GM08714 (cell line): ENCODE data around the gene FPR2.
"Not testable (repeated sequence)": the region's sequence is repeated elsewhere in the genome, so short reads cannot be mapped to it uniquely, and the experiment has no call there.

Source experiments
- H3K4me3 ChIP-seq: fragments of 200-500 bp; sonication (Bioruptor generic); 2 replicates; pipeline ENCODE4 v1.5.1; 2014; ENCODE audit warnings: mild to moderate bottlenecking, low read length, inconsistent platforms
- ZNF274 ChIP-seq: IDR thresholded peaks from 2 replicates; pipeline ENCODE4 v1.6.1; 2012; ENCODE audit warnings: mild to moderate bottlenecking, low read depth, low read length

The FPR2 gene

DNA sequence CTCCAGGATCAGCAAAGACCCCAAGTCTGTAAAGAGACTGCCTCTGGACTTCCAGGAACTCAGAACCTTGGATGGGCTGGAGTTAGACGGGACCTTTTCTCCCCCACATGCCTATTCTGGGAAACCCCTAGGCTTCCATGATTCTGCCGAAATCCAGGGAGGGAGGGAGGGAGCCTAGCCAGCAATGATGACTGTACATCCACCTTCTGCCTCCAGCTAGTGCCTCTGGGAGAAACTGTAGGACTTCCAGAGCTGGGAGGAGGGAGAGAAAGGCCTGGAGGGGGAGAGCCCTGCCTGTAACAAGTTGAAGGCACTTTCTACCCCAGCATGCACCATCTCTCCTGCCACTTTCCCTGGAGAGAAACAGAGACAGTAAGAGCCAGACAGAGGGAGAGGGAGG is 31.2 kb upstream of the FPR2 start:
- no peak overlapping the region for H3K4me3 ChIP-seq
- TF ChIP-seq ZNF274, result no peak

GRCh38 chr19:51733742-51734522 is 27.0 kb upstream of the FPR2 start:
- TF ChIP-seq ZNF274, result no peak
- no peak overlapping the region for H3K4me3 ChIP-seq

DNA sequence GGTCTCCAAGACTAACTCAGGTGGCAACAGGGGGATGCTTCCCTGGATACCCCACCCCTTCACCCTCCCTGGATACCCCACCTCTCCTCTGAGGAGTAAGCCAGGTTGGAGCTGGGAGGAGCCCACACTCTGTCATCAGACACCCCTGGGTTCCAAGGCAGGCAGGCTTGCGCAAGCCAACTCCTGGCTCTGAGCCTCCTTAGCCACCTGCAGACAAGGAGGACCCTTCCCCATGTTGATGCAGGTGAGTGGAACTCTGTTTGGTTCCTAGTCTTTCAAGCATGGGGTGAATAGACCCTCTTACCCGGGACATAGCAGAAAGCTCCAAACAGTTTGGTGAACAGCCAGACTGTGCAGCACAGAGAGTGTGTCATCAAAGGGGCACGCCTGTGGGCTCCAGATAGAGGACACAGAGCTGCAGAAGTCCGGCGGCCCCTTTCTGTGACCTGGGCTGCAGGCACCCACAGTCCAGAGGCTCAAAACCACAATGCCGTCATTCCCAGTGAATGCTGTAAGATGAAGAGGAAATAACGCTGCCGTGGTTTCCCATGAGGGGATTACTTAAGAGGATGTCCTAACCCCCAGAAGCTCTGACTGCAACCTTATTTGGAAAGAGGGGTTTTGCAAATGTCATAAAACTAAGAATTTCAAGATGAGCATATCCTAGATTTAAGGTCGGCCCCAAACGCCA is 25.1 kb upstream of the FPR2 start:
- no peak overlapping the region for H3K4me3 ChIP-seq
- TF ChIP-seq ZNF274, result no peak

GRCh38 chr19:51737389-51737788 is 23.6 kb upstream of the FPR2 start:
- no peak for TF ChIP-seq ZNF274
- no peak overlapping the region for H3K4me3 ChIP-seq

GRCh38 chr19:51737924-51738323 is 23.1 kb upstream of the FPR2 start:
- H3K4me3 ChIP-seq, result no peak overlapping the region
- no peak for TF ChIP-seq ZNF274

DNA sequence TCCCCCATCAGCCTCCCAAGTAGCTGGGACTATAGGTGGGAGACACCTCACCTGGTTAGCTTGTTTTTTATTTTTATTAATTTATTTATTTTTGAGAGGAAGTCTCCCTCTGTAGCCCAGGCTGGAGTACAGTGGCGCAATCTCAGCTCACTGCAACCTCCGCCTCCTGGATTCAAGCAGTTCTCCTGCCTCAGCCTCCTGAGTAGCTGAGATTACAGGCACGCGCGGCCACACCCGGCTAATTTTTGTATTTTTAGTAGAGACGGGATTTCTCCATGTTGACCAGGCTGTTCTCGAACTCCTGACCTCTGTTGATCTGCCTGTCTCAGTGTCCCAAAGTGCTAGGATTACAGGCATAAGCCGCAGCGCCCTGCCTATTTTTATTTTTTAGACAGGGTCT is 22.5 kb upstream of the FPR2 start:
- H3K4me3 ChIP-seq, result not testable (repeated sequence)

DNA sequence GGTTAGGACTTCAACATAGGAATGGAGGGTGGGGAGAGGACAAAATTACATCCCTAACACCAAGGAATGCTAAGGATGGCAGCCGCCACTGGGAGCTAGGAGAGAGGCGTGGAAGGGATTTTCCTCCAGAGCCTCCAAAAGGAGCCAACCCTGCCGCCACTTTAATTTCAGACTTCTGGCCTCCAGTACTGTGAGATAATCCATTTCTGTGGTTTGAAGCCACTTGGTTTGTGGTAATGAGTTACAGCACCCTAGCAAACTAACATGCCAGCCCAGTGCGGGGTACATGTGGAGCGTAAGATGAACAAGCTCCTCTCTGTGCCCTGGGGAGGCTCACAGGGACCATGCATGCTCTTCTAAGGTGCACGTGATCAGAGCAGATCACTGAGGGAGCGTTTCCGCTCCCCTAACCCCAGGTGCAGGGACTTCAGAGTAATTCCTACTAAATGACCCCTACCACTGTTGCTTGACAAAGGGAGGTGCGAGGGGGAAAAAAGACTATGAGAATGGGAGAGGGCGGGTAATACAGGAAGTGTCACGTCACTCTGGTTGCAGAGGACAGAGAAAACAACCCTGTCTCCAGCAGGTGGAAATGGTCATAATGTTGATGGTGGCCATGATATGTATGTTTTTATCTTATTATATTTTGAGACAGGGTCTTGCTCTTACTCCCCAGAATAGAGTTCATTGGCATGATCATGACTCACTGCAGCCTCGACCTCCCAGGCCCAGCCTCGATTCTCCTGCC is 21.3 kb upstream of the FPR2 start:
- TF ChIP-seq ZNF274, result no peak
- H3K4me3 ChIP-seq, result no peak overlapping the region

DNA sequence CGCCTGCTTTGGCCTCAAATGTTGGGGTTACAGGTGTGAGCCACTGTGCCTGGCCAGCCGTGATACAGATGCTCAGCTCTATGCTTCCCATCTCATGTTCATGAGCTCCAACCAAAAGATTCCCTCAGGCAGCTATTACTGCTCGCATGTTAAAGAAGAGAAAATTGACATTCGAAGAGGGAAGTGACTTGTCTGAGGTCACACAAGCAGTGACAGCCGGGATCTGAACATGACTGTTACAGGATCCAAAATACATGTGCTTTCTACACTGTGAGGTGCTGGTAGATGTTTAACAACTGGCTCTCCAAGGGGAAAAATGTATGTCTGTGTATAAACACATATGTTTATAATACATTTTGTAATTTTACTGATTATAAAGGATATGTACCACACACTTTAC is 20.6 kb upstream of the FPR2 start:
- no peak overlapping the region for H3K4me3 ChIP-seq
- no peak for TF ChIP-seq ZNF274

- no peak overlapping the region for H3K4me3 ChIP-seq
- no peak for TF ChIP-seq ZNF274
Measured at GRCh38 chr19:51742789-51743188, 18.2 kb upstream of the FPR2 start.

DNA sequence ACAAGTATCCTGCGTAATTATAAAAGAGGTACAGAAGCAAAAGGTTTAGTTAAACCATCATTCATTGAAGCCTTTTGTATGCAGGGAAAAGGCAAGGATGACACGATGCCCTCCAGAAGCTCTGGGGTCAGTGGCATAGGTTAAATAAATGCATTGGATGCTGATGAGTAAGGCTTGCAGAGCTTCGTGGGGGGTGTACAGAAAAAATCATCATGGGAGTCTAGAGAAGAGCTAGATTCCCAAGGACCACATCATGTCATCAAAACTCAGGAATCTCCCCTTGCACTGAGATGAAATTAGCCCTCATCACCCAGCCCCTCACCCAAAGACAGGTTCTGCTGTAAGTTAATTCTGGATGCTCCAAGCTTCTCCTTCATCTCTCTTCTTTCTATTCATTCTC is 17.6 kb upstream of the FPR2 start:
- H3K4me3 ChIP-seq, result no peak overlapping the region
- no peak for TF ChIP-seq ZNF274

- no peak for TF ChIP-seq ZNF274
- H3K4me3 ChIP-seq, result no peak overlapping the region
Measured at GRCh38 chr19:51746731-51747130, 14.2 kb upstream of the FPR2 start.

- no peak for TF ChIP-seq ZNF274
- H3K4me3 ChIP-seq, result no peak overlapping the region
Measured at GRCh38 chr19:51749979-51750378, 11.0 kb upstream of the FPR2 start.

DNA sequence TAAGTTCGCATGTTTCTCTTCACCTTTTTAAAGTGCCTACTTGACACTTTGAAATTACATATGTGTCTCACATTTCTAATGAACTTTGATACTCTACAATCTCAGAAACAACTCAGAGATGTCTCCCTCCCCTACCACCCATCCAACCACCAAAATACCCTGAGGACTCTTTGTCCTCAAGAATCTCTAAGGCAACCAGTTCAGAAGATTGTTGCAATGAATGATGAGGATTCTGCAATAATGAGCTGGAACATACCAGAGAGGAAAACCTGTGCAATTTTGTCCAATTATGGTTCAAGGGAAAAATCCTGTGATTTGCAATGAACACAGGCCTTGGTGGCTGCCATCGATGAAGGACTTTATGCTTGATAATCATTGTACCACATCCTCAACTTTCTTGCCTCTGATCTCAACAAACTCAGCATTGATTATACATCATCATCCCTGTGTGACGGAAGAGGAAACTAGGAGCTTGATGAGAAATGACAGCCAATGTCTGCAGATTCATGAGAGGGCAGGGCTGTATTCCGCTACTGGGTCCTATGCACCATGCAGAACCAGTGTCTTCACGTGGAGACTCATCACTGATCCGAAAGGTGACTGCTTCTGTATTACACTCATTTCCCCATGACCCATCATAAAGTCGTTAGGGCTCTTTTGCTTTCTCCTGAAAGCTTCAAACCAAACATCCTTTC is 10.4 kb upstream of the FPR2 start:
- no peak for TF ChIP-seq ZNF274
- no peak overlapping the region for H3K4me3 ChIP-seq

DNA sequence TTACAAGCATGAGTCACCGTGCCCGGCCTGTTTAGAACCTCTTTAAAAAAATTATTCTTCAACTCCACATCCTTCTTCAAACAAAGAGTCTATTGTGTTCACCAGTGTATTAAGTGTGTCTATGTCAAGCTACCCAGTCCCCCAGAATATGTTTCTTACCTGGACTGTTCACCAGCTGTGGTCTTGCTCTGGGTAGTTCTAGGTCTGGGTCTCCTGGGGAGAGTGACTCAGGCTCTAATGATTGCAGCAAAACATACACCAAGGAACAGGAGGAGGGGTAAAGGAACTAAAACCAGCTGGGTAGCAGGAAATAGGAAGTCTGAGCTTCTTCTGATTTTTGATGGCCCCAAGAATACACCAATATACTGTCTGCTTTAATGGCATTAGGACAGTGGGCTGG is 9.3 kb upstream of the FPR2 start, which contains the start of gene FPR1:
Gene FPR1, minus strand, starts transcription at position 224 of the 400 bp plus-strand sequence. CDS start 4,884 bp downstream, outside the sequence.
- no peak within 1 kb of the TSS for H3K4me3 ChIP-seq
- no peak for TF ChIP-seq ZNF274

- no peak overlapping the region for H3K4me3 ChIP-seq
- TF ChIP-seq ZNF274, result no peak
Measured at GRCh38 chr19:51754109-51754508, 6.9 kb upstream of the FPR2 start.
